ENCODE results near the gene USP19. TPM values are rescaled to one million over a fixed set of nuclear protein-coding genes. Genes with fewer than 3 reads are reported as not detected.
A peak's percentile ranks its signal among the peaks of the same experiment; 100 is the strongest.

The USP19 gene
- total and polyA plus RNA-seq, 7 donors, result 22.2 to 98.4 (median 48.2) TPM

GRCh38 chr3:49092938-49093852 is 27.4 kb downstream of the USP19 start:
- H3K4me1 ChIP-seq, result peaks cover 0 to 52% (median 50%) of the 10 kb centered on the region in 4 donors
- peaks cover 0 to 43% (median 8%) of the 10 kb centered on the region in 4 donors for H3K36me3 ChIP-seq
- WGBS, 2 donors, result 0% methylated on average over 86 of the region's 86 CpGs
- peak overlapping the region; percentile 57 to 100 (median 98) for H3K4me3 ChIP-seq
- DNase-seq, result peak; percentile 81
- no peaks in the 10 kb centered on the region for H3K27me3 ChIP-seq
- TF ChIP-seq POLR2AphosphoS5 (IDR thresholded peaks at IDR 0.05), result peak in 3 of 4 donors; percentile 12 to 47 (median 13)
- TF ChIP-seq, protein P1, sequence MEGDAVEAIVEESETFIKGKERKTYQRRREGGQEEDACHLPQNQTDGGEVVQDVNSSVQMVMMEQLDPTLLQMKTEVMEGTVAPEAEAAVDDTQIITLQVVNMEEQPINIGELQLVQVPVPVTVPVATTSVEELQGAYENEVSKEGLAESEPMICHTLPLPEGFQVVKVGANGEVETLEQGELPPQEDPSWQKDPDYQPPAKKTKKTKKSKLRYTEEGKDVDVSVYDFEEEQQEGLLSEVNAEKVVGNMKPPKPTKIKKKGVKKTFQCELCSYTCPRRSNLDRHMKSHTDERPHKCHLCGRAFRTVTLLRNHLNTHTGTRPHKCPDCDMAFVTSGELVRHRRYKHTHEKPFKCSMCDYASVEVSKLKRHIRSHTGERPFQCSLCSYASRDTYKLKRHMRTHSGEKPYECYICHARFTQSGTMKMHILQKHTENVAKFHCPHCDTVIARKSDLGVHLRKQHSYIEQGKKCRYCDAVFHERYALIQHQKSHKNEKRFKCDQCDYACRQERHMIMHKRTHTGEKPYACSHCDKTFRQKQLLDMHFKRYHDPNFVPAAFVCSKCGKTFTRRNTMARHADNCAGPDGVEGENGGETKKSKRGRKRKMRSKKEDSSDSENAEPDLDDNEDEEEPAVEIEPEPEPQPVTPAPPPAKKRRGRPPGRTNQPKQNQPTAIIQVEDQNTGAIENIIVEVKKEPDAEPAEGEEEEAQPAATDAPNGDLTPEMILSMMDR (IDR thresholded peaks at IDR 0.05), result no peak
- no peak for TF ChIP-seq EP300 (IDR thresholded peaks at IDR 0.05)
- TF ChIP-seq POLR2A (IDR thresholded peaks at IDR 0.05), result no peak
- no peaks in the 10 kb centered on the region for H3K9me3 ChIP-seq
- intact Hi-C loops (cut with DNase I), result loop anchor here (2.0 to 5.0 kb wide), 2 partner anchors 28 to 71 kb away; partner anchors contain the start of genes NDUFAF3 and USP19
- H3K27ac ChIP-seq, result peak overlapping the region; percentile 86 to 100 (median 96)

- TF ChIP-seq, protein P1 (IDR thresholded peaks at IDR 0.05), result no peak
- WGBS, 2 donors, result 84 to 95% methylated on average over 8 of the region's 8 CpGs
- peaks cover under 1 to 23% (median 4%) of the 10 kb centered on the region in 4 donors for H3K36me3 ChIP-seq
- H3K27me3 ChIP-seq, result no peaks in the 10 kb centered on the region
- peaks cover 0 to 3% (median 0%) of the 10 kb centered on the region in 4 donors for H3K4me1 ChIP-seq
- no peak for DNase-seq
- intact Hi-C loops (cut with DNase I), result no loop called here
- H3K4me3 ChIP-seq, result no peak overlapping the region
- no peaks in the 10 kb centered on the region for H3K9me3 ChIP-seq
- H3K27ac ChIP-seq, result no peak overlapping the region
Observed at GRCh38 chr3:49081429-49081828, 39.2 kb downstream of the USP19 start.

DNA sequence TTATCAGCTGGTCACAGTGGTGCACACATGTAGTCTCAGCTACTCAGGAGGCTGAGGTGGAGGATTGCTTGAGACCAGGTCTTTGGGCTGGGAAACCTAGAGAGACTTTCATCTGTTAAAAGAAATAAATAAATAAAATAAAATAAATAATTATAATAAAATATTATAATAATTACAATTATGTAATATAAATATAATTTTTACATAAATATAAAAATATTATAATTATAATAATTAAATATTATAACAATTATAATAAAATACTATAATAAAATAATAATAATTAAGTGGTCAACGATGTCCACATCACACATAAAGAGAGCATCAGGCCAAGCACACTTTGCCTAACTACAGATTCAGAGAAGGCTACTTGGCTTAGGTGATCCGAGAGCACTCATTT is 41.4 kb downstream of the USP19 start:
- no peaks in the 10 kb centered on the region for H3K4me1 ChIP-seq
- intact Hi-C loops (cut with DNase I), result no loop called here
- H3K27me3 ChIP-seq, result no peaks in the 10 kb centered on the region
- H3K4me3 ChIP-seq, result no peak overlapping the region
- no peak overlapping the region for H3K27ac ChIP-seq
- peaks cover 15 to 45% (median 25%) of the 10 kb centered on the region in 4 donors for H3K36me3 ChIP-seq
- no peaks in the 10 kb centered on the region for H3K9me3 ChIP-seq
- no peak for DNase-seq
- no peak for TF ChIP-seq POLR2A (IDR thresholded peaks at IDR 0.05)
- TF ChIP-seq, protein P1 (IDR thresholded peaks at IDR 0.05), result no peak
- no peak for TF ChIP-seq POLR2AphosphoS5 (IDR thresholded peaks at IDR 0.05)
- no peak for TF ChIP-seq EP300 (IDR thresholded peaks at IDR 0.05)
- WGBS, 2 donors, result 87 to 97% methylated on average over 2 of the region's 2 CpGs

GRCh38 chr3:49076646-49077045 is 44.0 kb downstream of the USP19 start:
- Histone ChIP-seq H3K9me3 (no peaks in the 10 kb centered on the region), H3K4me3 (no peak overlapping the region), H3K27ac (no peak overlapping the region), H3K36me3 (peaks cover 32 to 71% (median 49%) of the 10 kb centered on the region in 4 donors), H3K27me3 (no peaks in the 10 kb centered on the region), H3K4me1 (no peaks in the 10 kb centered on the region)
- no peak for DNase-seq
- intact Hi-C loops (cut with DNase I), result no loop called here
- WGBS, 2 donors, result 95 to 96% methylated on average over 4 of the region's 4 CpGs
- no peak for TF ChIP-seq EP300 (IDR thresholded peaks at IDR 0.05)
- no peak for TF ChIP-seq POLR2AphosphoS5 (IDR thresholded peaks at IDR 0.05)
- TF ChIP-seq, protein P1 (IDR thresholded peaks at IDR 0.05), result no peak
- TF ChIP-seq POLR2A (IDR thresholded peaks at IDR 0.05), result no peak

Measured in sigmoid colon (tissue), 7 donors.